HEK293T (cell line): ENCODE measurements around the gene ARHGAP26.

ENCODE experiments used
- CTCF ChIA-PET: fragments of 350-600 bp; formaldehyde crosslinking; extraction: SDS; loops from one replicate; lab custom pipeline; 2021; ENCODE audit warnings: antibody characterized with exemption, inconsistent platforms; lab: Yijun Ruan, JAX
- POLR2A ChIA-PET: fragments of 350-600 bp; formaldehyde crosslinking; extraction: SDS; loops from one replicate; lab custom pipeline; 2020; ENCODE audit warnings: antibody characterized with exemption, inconsistent platforms; lab: Yijun Ruan, JAX
- DNase-seq: peaks from one replicate; pipeline ENCODE4 v3.0.0; 2012; ENCODE audit warnings: mixed read lengths; ENCODE audit errors: extremely low spot score
- ARNT ChIP-seq: fragments of 450-650 bp; IDR thresholded peaks from 2 replicates; pipeline ENCODE4 v1.6.1; 2017; ENCODE audit warnings: mild to moderate bottlenecking
- BHLHE40 ChIP-seq: fragments of 450-650 bp; IDR thresholded peaks from 2 replicates; pipeline ENCODE4 v1.6.1; 2016; ENCODE audit warnings: mild to moderate bottlenecking, moderate library complexity, borderline replicate concordance
- CTBP1 ChIP-seq: fragments of 450-650 bp; IDR thresholded peaks from 2 replicates; pipeline ENCODE4 v1.6.1; 2016; ENCODE audit warnings: borderline replicate concordance
- ELF4 ChIP-seq: fragments of 450-650 bp; IDR thresholded peaks from 2 replicates; pipeline ENCODE4 v1.6.1; 2017; ENCODE audit warnings: antibody characterized with exemption
- FOXA1 ChIP-seq: fragments of 450-650 bp; IDR thresholded peaks from 2 replicates; pipeline ENCODE4 v1.6.1; 2016; ENCODE audit warnings: mild to moderate bottlenecking
- FOXK2 ChIP-seq: fragments of 450-650 bp; IDR thresholded peaks from 2 replicates; pipeline ENCODE4 v1.6.1; 2016; ENCODE audit warnings: mild to moderate bottlenecking
- FOXM1 ChIP-seq: fragments of 450-650 bp; IDR thresholded peaks from 2 replicates; pipeline ENCODE4 v1.6.1; 2017; ENCODE audit warnings: mild to moderate bottlenecking, borderline replicate concordance
- HDGF ChIP-seq: fragments of 450-650 bp; IDR thresholded peaks from 2 replicates; pipeline ENCODE4 v1.6.1; 2017; ENCODE audit warnings: antibody characterized with exemption, borderline replicate concordance
- L3MBTL2 ChIP-seq: fragments of 450-650 bp; conservative IDR thresholded peaks from 2 replicates; pipeline ENCODE4 v1.6.1; 2016; ENCODE audit warnings: mild to moderate bottlenecking
- LEF1 ChIP-seq: fragments of 450-650 bp; IDR thresholded peaks from 2 replicates; pipeline ENCODE4 v1.6.1; 2017; ENCODE audit warnings: mild to moderate bottlenecking, borderline replicate concordance
- NFRKB ChIP-seq: fragments of 450-650 bp; IDR thresholded peaks from 2 replicates; pipeline ENCODE4 v1.6.1; 2016; ENCODE audit warnings: mild to moderate bottlenecking, moderate library complexity
- PKNOX1 ChIP-seq: fragments of 450-650 bp; IDR thresholded peaks from 2 replicates; pipeline ENCODE4 v1.6.1; 2016
- SP1 ChIP-seq: fragments of 450-650 bp; IDR thresholded peaks from 2 replicates; pipeline ENCODE4 v1.6.1; 2017
- SUZ12 ChIP-seq: fragments of 450-650 bp; IDR thresholded peaks from 2 replicates; pipeline ENCODE4 v1.6.1; 2016; ENCODE audit warnings: mild to moderate bottlenecking
- TARDBP ChIP-seq: fragments of 450-650 bp; IDR thresholded peaks from 2 replicates; pipeline ENCODE4 v1.6.1; 2016
- ZNF384 ChIP-seq: fragments of 450-650 bp; IDR thresholded peaks from 2 replicates; pipeline ENCODE4 v1.6.1; 2016

ARHGAP26 gene

GRCh38 chr5:143008032-143008431 lies 237.9 kb downstream of the ARHGAP26 start:
- no peak for DNase-seq
- ChIA-PET CTCF (no interaction called here), POLR2A (no interaction called here)
- TF ChIP-seq ARNT (no peak), PKNOX1 (no peak), BHLHE40 (no peak), ELF4 (no peak), ZNF384 (no peak), L3MBTL2 (no peak), LEF1 (no peak), NFRKB (no peak), TARDBP (no peak), FOXA1 (no peak), FOXK2 (no peak), HDGF (no peak), CTBP1 (no peak), FOXM1 (no peak), SUZ12 (no peak), SP1 (no peak)

GRCh38 chr5:143008809-143009521 lies 238.8 kb downstream of the ARHGAP26 start:
- POLR2A ChIA-PET, result no interaction called here
- no peak for TF ChIP-seq LEF1
- CTCF ChIA-PET, result no interaction called here

GRCh38 chr5:143010351-143010750 lies 240.2 kb downstream of the ARHGAP26 start:
- DNase-seq, result no peak
- no peak for TF ChIP-seq ZNF384
- no peak for TF ChIP-seq SP1
- TF ChIP-seq LEF1, result no peak
- no peak for TF ChIP-seq FOXM1
- TF ChIP-seq SUZ12, result no peak
- TF ChIP-seq CTBP1, result no peak
- TF ChIP-seq NFRKB, result no peak
- no peak for TF ChIP-seq ARNT
- ChIA-PET CTCF (no interaction called here), POLR2A (interaction anchor here (1.2 kb wide), 1 partner anchor 1160 kb away, joined by 3 read pairs; the partner anchor contains the start of genes KCTD16 and YIPF5)

More at GRCh38 chr5:143008809-143009521, 238.8 kb downstream of the ARHGAP26 start:
- DNase-seq, result no peak

GRCh38 chr5:143011585-143011984 lies 241.4 kb downstream of the ARHGAP26 start:
- ChIA-PET POLR2A (no interaction called here), CTCF (no interaction called here)
- no peak for DNase-seq

GRCh38 chr5:143013176-143013891 lies 243.2 kb downstream of the ARHGAP26 start:
- DNase-seq, result no peak
- ChIA-PET CTCF (interaction anchor here (0.9 kb wide), 1 partner anchor 28 kb away, joined by 3 read pairs; no protein-coding TSS in a partner anchor), POLR2A (no interaction called here)
- TF ChIP-seq PKNOX1 (no peak), TARDBP (no peak), FOXK2 (no peak), ARNT (no peak), ELF4 (no peak), SUZ12 (no peak), ZNF384 (no peak), BHLHE40 (no peak), L3MBTL2 (no peak), LEF1 (no peak), FOXM1 (no peak), CTBP1 (no peak), SP1 (no peak), NFRKB (no peak), HDGF (no peak), FOXA1 (no peak)

More at GRCh38 chr5:143011585-143011984, 241.4 kb downstream of the ARHGAP26 start:
- TF ChIP-seq FOXM1, result no peak
- TF ChIP-seq BHLHE40, result no peak
- TF ChIP-seq SUZ12, result no peak
- no peak for TF ChIP-seq HDGF
- TF ChIP-seq L3MBTL2, result no peak
- TF ChIP-seq TARDBP, result no peak
- TF ChIP-seq ELF4, result no peak
- no peak for TF ChIP-seq ZNF384
- no peak for TF ChIP-seq LEF1

GRCh38 chr5:143014017-143014651 lies 244.0 kb downstream of the ARHGAP26 start:
- DNase-seq, result peak; percentile 46
- CTCF ChIA-PET, result no interaction called here
- no peak for TF ChIP-seq ARNT
- no peak for TF ChIP-seq BHLHE40
- TF ChIP-seq NFRKB, result no peak
- TF ChIP-seq HDGF, result no peak

More at GRCh38 chr5:143014017-143014651, 244.0 kb downstream of the ARHGAP26 start:
- POLR2A ChIA-PET, result no interaction called here
